HepG2 (cell line): Measurements from ENCODE around the gene BCO2. TPM values are rescaled to one million over a fixed set of nuclear protein-coding genes. Genes with fewer than 3 reads are reported as not detected.

Source experiments
- ATAC-seq: fragments of 200-7000 bp; cut with Tn5 transposase; 3 replicates; pipeline ENCODE4 v1.9.1; 2020; ENCODE audit warnings: mild to moderate bottlenecking, moderate library complexity
- BruUV-seq: library from RNA; stranded (reverse); fragments of 400-500 nt; replicated peaks from 2 replicates; lab custom pipeline; 2021; lab: Mats Ljungman, UMichigan
- CTCF ChIA-PET: fragments of 300-600 bp; formaldehyde crosslinking; extraction: SDS; loops from one replicate; lab custom pipeline; 2021; ENCODE audit warnings: low total read pairs, inconsistent platforms, low intra/inter-chr PET ratio; lab: Yijun Ruan, JAX
- POLR2A ChIA-PET: fragments of 350-600 bp; sonication (Branson Sonifier 250); formaldehyde crosslinking; loops from one replicate; lab custom pipeline; 2020; ENCODE audit warnings: antibody characterized with exemption, inconsistent platforms; lab: Yijun Ruan, JAX
- DNase-seq: peaks from one replicate; pipeline ENCODE4 v3.0.0-alpha.2; 2015; ENCODE audit warnings: low spot score
- FAIRE-seq: peaks from 3 replicates; lab custom pipeline; 2011; peaks lifted over from hg19 to GRCh38; lab: Jason Lieb, UNC
- H2AFZ ChIP-seq: one replicate; pipeline ENCODE4 v1.6.1; 2011; ENCODE audit warnings: low read length, inconsistent platforms
- H3K27ac ChIP-seq: fragments of 300-600 bp; 3 replicates; pipeline ENCODE4 v1.8.0; 2011; ENCODE audit warnings: mixed run types, mild to moderate bottlenecking, mixed read lengths, low read length, inconsistent platforms; ENCODE audit not compliant: insufficient read depth; ENCODE audit errors: extremely low read length
- H3K27me3 ChIP-seq, 2 experiments: fragments of 200-600 bp in 1 of 2; 2 replicates in 1 of 2; 3 replicates in 1 of 2; pipeline versions ENCODE4 v1.6.0 to v1.8.0; 2011; ENCODE audit warnings: low read length in 2 of 2, mild to moderate bottlenecking in 2 of 2, moderate library complexity in 2 of 2, inconsistent platforms in 1 of 2; ENCODE audit not compliant: insufficient read depth in 2 of 2, control insufficient read depth in 1 of 2
- H3K36me3 ChIP-seq, 2 experiments: fragments of 200-600 bp in 1 of 2; replicated peaks in 1 of 2; 2 replicates in 1 of 2; 3 replicates in 1 of 2; pipeline versions ENCODE4 v1.5.1 to v1.8.0; 2011; ENCODE audit warnings: low read length in 2 of 2, inconsistent platforms in 1 of 2; ENCODE audit not compliant: insufficient read depth in 2 of 2, control insufficient read depth in 1 of 2
- H3K4me1 ChIP-seq: 2 replicates; pipeline ENCODE4 v1.5.1; 2012; ENCODE audit warnings: low read length, inconsistent platforms; ENCODE audit not compliant: insufficient read depth
- H3K4me2 ChIP-seq: 2 replicates; pipeline ENCODE4 v1.6.0; 2011; ENCODE audit warnings: low read depth, low read length, inconsistent platforms
- H3K4me3 ChIP-seq, 3 experiments: fragments of 200-600 bp in 1 of 3; sonication (generic), shearing (Covaris generic) in 1 of 3; replicated peaks in 1 of 3; 2 replicates each; pipeline ENCODE4 v1.5.1; 2011 to 2016; ENCODE audit warnings: low read length in 3 of 3, inconsistent platforms in 2 of 3, low read depth in 2 of 3, mild to moderate bottlenecking in 2 of 3, control low read depth in 1 of 3, mixed read lengths in 1 of 3; ENCODE audit not compliant: insufficient read depth in 1 of 3
- H3K79me2 ChIP-seq: one replicate; pipeline ENCODE4 v1.6.1; 2011; ENCODE audit warnings: low read length, inconsistent platforms; ENCODE audit not compliant: insufficient read depth
- H3K9ac ChIP-seq: 2 replicates; pipeline ENCODE4 v1.6.0; 2011; ENCODE audit warnings: mild to moderate bottlenecking, low read depth, low read length, inconsistent platforms; ENCODE audit not compliant: insufficient read depth
- H3K9me3 ChIP-seq: 2 replicates; pipeline ENCODE4 v1.5.1; 2012; ENCODE audit warnings: mild to moderate bottlenecking, low read length
- H4K20me1 ChIP-seq: 2 replicates; pipeline ENCODE4 v1.6.0; 2011; ENCODE audit warnings: inconsistent platforms, mild to moderate bottlenecking, low read length, moderate library complexity; ENCODE audit not compliant: insufficient read depth
- CBX5 ChIP-seq: sonication (generic); formaldehyde crosslinking; IDR thresholded peaks from 2 replicates; pipeline ENCODE4 v1.4.0; 2020; ENCODE audit warnings: missing genetic modification reagents, borderline replicate concordance
- EED ChIP-seq: sonication (generic); formaldehyde crosslinking; IDR thresholded peaks from 2 replicates; pipeline ENCODE4 v1.5.0; 2020; ENCODE audit warnings: mild to moderate bottlenecking, missing genetic modification reagents
- GABPB1 ChIP-seq: IDR thresholded peaks from 2 replicates; pipeline ENCODE4 v1.6.1; 2016; ENCODE audit warnings: mild to moderate bottlenecking, missing genetic modification reagents, moderate library complexity, missing compliant biosample characterization
- MAFG ChIP-seq: sonication (generic); formaldehyde crosslinking; IDR thresholded peaks from 2 replicates; pipeline ENCODE4 v1.5.1; 2020; ENCODE audit warnings: mild to moderate bottlenecking, missing genetic modification reagents
- NCOA1 ChIP-seq: sonication (generic); formaldehyde crosslinking; IDR thresholded peaks from 2 replicates; pipeline ENCODE4 v1.9.0; 2021; ENCODE audit warnings: missing genetic modification reagents
- RARA ChIP-seq: IDR thresholded peaks from 2 replicates; pipeline ENCODE4 v1.6.1; 2016; ENCODE audit warnings: missing genetic modification reagents, missing compliant biosample characterization
- REPIN1 ChIP-seq: sonication (generic); formaldehyde crosslinking; IDR thresholded peaks from 2 replicates; pipeline ENCODE4 v1.8.0; 2022; ENCODE audit warnings: missing genetic modification reagents, low read depth, mild to moderate bottlenecking, borderline replicate concordance
- ZNF138 ChIP-seq: sonication (generic); formaldehyde crosslinking; IDR thresholded peaks from 2 replicates; pipeline ENCODE4 v1.5.0; 2020; ENCODE audit warnings: mild to moderate bottlenecking, low read depth, missing genetic modification reagents
- ZNF569 ChIP-seq: sonication (generic); formaldehyde crosslinking; IDR thresholded peaks from 2 replicates; pipeline ENCODE4 v1.5.0; 2020; ENCODE audit warnings: mild to moderate bottlenecking, missing genetic modification reagents, moderate library complexity, borderline replicate concordance
- in situ Hi-C: cut with HindIII; loops from 2 replicates; pipeline ENCODE4 v1.10.0; 2017; ENCODE audit warnings: low pct_unique_long_range_greater_than_20kb; ENCODE audit not compliant: extremely low pct_ligation_motif_present
- intact Hi-C: fragments of 100-400 bp; cut with micrococcal nuclease; formaldehyde crosslinking; loops from one replicate; pipeline ENCODE4 v1.10.0; 2022; ENCODE audit not compliant: unreplicated experiment
- polyA plus RNA-seq, 8 experiments: library from polyadenylated mRNA; depleted of rRNA in 3 of 8; stranded (reverse) in 7 of 8; unstranded in 1 of 8; fragments of >200 nt; fragmentation: Illumina TruSeq in 4 of 8; extraction: Trizol in 4 of 8; gene quantifications; 2 replicates each; pipeline versions ENCODE4 v1.2.1 to v1.2.3, GENCODE V29; 2011 to 2016; ENCODE audit warnings: low read depth in 4 of 8, missing spikeins in 1 of 8, mixed read lengths in 1 of 8; ENCODE audit not compliant: insufficient read depth in 1 of 8
- total RNA-seq, 5 experiments: library from RNA; depleted of rRNA; stranded (reverse); fragments of >200 nt; fragmentation: Illumina TruSeq; extraction: Trizol; gene quantifications; 2 replicates each; pipeline ENCODE4 v1.2.3, GENCODE V29; 2016; ENCODE audit warnings: low read depth in 1 of 5
- TF ChIP-seq, protein P1 (sequence below): sonication (generic); formaldehyde crosslinking; IDR thresholded peaks from 2 replicates; pipeline ENCODE4 v1.8.1; 2023; ENCODE audit warnings: mild to moderate bottlenecking, missing genetic modification reagents, borderline replicate concordance
- TF ChIP-seq, protein P2 (sequence below): sonication (generic); formaldehyde crosslinking; IDR thresholded peaks from 2 replicates; pipeline ENCODE4 v1.9.0; 2021; ENCODE audit warnings: mild to moderate bottlenecking, missing genetic modification reagents
- TF ChIP-seq, protein P3 (sequence below): sonication (generic); formaldehyde crosslinking; IDR thresholded peaks from 2 replicates; pipeline ENCODE4 v1.9.0; 2021; ENCODE audit warnings: missing genetic modification reagents, mild to moderate bottlenecking, borderline replicate concordance
- TF ChIP-seq, protein P4 (sequence below): IDR thresholded peaks from 2 replicates; pipeline ENCODE4 v1.6.1; 2016; ENCODE audit warnings: missing compliant biosample characterization, missing genetic modification reagents, borderline replicate concordance

Gene BCO2
- total and polyA plus RNA-seq, 2 of the 13 experiments (the other 11 are each of a cell fraction or from before 2014, with no cell fraction given) = 0.38 to 0.58 TPM

DNA sequence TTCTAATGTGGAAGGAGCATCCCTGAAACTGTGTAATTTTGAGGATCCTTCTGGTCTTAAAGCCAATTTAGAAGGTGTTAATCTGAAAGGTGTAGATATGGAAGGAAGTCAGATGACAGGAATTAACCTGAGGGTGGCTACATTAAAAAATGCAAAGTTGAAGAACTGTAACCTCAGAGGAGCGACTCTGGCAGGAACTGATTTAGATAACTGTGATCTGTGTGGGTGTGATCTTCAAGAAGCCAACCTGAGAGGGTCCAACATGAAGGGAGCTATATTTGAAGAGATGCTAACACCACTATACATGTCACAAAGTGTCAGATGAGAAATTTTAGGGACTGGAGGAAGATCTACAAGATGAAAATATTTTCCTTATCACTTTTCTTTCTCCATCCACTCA is 7.6 kb downstream of the BCO2 start (continued):
- TF ChIP-seq, protein P1, sequence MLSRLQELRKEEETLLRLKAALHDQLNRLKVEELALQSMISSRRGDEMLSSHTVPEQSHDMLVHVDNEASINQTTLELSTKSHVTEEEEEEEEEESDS (CRISPR knock-in tag) = no peak
- no peak for TF ChIP-seq RARA (CRISPR knock-in tag)
- TF ChIP-seq NCOA1 (CRISPR knock-in tag) = no peak
- TF ChIP-seq CBX5 (CRISPR knock-in tag) = no peak

DNA sequence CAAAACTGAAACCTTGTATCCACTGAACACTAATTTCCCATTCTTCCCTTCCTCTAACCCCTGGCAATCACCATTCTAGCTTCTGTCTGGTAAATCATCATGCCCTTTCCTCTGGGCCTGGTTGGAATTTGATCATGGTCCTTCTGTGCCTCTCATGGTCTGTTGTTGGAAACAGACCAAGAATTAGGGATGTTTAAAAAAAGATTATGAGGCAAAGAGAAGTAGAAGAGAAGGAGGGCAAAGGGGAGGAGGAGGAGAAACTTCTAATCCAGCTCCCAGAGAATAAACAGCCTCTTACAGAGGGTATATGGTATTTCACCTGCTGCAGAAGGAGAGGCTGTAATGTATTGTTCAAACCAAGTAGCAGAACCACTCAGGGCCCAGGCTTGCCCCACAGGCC is 10.6 kb downstream of the BCO2 start:
- Histone ChIP-seq H2AFZ (no peak overlapping the region), H3K4me2 (no peak overlapping the region), H3K27ac (no peak overlapping the region), H4K20me1 (no peaks in the 10 kb centered on the region), H3K4me3 (no peak overlapping the region), H3K36me3 (no peaks in the 10 kb centered on the region), H3K9me3 (no peaks in the 10 kb centered on the region), H3K4me1 (no peaks in the 10 kb centered on the region), H3K79me2 (no peaks in the 10 kb centered on the region), H3K9ac (no peak overlapping the region), H3K27me3 (no peaks in the 10 kb centered on the region)
- POLR2A ChIA-PET = no interaction called here
- DNase-seq (no peak), ATAC-seq (no peak), FAIRE-seq (no peak)
- no TSS peak for BruUV-seq
- in situ Hi-C loops (no loop called here), intact Hi-C loops (no loop called here)
- CTCF ChIA-PET = no interaction called here
- TF ChIP-seq ZNF138 (CRISPR knock-in tag) = no peak
- TF ChIP-seq, protein P2, sequence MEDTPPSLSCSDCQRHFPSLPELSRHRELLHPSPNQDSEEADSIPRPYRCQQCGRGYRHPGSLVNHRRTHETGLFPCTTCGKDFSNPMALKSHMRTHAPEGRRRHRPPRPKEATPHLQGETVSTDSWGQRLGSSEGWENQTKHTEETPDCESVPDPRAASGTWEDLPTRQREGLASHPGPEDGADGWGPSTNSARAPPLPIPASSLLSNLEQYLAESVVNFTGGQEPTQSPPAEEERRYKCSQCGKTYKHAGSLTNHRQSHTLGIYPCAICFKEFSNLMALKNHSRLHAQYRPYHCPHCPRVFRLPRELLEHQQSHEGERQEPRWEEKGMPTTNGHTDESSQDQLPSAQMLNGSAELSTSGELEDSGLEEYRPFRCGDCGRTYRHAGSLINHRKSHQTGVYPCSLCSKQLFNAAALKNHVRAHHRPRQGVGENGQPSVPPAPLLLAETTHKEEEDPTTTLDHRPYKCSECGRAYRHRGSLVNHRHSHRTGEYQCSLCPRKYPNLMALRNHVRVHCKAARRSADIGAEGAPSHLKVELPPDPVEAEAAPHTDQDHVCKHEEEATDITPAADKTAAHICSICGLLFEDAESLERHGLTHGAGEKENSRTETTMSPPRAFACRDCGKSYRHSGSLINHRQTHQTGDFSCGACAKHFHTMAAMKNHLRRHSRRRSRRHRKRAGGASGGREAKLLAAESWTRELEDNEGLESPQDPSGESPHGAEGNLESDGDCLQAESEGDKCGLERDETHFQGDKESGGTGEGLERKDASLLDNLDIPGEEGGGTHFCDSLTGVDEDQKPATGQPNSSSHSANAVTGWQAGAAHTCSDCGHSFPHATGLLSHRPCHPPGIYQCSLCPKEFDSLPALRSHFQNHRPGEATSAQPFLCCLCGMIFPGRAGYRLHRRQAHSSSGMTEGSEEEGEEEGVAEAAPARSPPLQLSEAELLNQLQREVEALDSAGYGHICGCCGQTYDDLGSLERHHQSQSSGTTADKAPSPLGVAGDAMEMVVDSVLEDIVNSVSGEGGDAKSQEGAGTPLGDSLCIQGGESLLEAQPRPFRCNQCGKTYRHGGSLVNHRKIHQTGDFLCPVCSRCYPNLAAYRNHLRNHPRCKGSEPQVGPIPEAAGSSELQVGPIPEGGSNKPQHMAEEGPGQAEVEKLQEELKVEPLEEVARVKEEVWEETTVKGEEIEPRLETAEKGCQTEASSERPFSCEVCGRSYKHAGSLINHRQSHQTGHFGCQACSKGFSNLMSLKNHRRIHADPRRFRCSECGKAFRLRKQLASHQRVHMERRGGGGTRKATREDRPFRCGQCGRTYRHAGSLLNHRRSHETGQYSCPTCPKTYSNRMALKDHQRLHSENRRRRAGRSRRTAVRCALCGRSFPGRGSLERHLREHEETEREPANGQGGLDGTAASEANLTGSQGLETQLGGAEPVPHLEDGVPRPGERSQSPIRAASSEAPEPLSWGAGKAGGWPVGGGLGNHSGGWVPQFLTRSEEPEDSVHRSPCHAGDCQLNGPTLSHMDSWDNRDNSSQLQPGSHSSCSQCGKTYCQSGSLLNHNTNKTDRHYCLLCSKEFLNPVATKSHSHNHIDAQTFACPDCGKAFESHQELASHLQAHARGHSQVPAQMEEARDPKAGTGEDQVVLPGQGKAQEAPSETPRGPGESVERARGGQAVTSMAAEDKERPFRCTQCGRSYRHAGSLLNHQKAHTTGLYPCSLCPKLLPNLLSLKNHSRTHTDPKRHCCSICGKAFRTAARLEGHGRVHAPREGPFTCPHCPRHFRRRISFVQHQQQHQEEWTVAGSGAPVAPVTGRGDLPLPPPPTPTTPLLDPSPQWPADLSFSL (CRISPR knock-in tag) = no peak
- no peak for TF ChIP-seq GABPB1
- TF ChIP-seq REPIN1 (CRISPR knock-in tag) = no peak
- no peak for TF ChIP-seq MAFG (CRISPR knock-in tag)
- TF ChIP-seq, protein P3, sequence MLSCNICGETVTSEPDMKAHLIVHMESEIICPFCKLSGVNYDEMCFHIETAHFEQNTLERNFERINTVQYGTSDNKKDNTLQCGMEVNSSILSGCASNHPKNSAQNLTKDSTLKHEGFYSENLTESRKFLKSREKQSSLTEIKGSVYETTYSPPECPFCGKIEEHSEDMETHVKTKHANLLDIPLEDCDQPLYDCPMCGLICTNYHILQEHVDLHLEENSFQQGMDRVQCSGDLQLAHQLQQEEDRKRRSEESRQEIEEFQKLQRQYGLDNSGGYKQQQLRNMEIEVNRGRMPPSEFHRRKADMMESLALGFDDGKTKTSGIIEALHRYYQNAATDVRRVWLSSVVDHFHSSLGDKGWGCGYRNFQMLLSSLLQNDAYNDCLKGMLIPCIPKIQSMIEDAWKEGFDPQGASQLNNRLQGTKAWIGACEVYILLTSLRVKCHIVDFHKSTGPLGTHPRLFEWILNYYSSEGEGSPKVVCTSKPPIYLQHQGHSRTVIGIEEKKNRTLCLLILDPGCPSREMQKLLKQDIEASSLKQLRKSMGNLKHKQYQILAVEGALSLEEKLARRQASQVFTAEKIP (CRISPR knock-in tag) = no peak
- TF ChIP-seq EED (CRISPR knock-in tag) = no peak
- no peak for TF ChIP-seq ZNF569
- TF ChIP-seq, protein P4, sequence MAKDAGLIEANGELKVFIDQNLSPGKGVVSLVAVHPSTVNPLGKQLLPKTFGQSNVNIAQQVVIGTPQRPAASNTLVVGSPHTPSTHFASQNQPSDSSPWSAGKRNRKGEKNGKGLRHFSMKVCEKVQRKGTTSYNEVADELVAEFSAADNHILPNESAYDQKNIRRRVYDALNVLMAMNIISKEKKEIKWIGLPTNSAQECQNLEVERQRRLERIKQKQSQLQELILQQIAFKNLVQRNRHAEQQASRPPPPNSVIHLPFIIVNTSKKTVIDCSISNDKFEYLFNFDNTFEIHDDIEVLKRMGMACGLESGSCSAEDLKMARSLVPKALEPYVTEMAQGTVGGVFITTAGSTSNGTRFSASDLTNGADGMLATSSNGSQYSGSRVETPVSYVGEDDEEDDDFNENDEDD (CRISPR knock-in tag) = no peak
